Mammary epithelial cell (primary cell): ENCODE results near the gene ZNF57.

Experiments
- EZH2 ChIP-seq: IDR thresholded peaks from 2 replicates; pipeline ENCODE4 v1.6.1; 2012; ENCODE audit warnings: low read length, inconsistent platforms, borderline replicate concordance
- TF ChIP-seq, protein P1 (sequence below), 2 donors: IDR thresholded peaks in 1 of 2; conservative IDR thresholded peaks in 1 of 2; 2 replicates each; pipeline ENCODE4 v1.5.1; 2011 to 2012; ENCODE audit warnings: inconsistent platforms in 2 of 2, low read length in 2 of 2, mild to moderate bottlenecking in 2 of 2, control low read depth in 1 of 2, low read depth in 1 of 2; ENCODE audit not compliant: insufficient read depth in 1 of 2; ENCODE audit errors: extremely low read depth in 1 of 2

DNA sequence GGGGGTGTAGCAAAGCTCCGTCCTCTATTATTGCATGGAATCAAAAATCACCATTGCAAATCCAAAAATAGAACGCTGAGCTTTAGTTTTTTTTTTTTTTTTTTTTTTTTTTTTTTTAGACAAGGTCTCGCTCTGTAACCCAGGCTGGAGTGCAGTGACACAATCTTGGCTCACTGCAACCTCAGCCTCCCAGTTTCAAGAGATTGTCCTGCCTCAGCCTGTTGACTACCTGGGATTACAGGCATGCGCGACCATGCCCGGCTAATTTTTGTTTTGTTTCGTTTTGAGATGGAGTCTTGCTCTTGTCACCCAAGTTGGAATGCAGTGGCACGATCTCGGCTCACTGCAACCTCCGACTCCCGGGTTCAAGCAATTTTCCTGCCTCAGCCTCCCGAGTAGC lies 59.4 kb downstream of the ZNF57 start:
- TF ChIP-seq, protein P1, sequence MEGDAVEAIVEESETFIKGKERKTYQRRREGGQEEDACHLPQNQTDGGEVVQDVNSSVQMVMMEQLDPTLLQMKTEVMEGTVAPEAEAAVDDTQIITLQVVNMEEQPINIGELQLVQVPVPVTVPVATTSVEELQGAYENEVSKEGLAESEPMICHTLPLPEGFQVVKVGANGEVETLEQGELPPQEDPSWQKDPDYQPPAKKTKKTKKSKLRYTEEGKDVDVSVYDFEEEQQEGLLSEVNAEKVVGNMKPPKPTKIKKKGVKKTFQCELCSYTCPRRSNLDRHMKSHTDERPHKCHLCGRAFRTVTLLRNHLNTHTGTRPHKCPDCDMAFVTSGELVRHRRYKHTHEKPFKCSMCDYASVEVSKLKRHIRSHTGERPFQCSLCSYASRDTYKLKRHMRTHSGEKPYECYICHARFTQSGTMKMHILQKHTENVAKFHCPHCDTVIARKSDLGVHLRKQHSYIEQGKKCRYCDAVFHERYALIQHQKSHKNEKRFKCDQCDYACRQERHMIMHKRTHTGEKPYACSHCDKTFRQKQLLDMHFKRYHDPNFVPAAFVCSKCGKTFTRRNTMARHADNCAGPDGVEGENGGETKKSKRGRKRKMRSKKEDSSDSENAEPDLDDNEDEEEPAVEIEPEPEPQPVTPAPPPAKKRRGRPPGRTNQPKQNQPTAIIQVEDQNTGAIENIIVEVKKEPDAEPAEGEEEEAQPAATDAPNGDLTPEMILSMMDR (conservative IDR thresholded peaks at IDR 0.05 in 1 of 2, IDR thresholded peaks at IDR 0.05 in 1 of 2; ENCODE audit: extremely low read depth in 1 of 2, insufficient read depth in 1 of 2, low read depth in 1 of 2, low read length in 2 of 2) = no peak
- TF ChIP-seq EZH2 = no peak
